ENCODE results near the gene DECR2. TPM values are rescaled to one million over a fixed set of nuclear protein-coding genes. Genes with fewer than 3 reads are reported as not detected.
A peak's percentile ranks its signal among the peaks of the same experiment; 100 is the strongest.

DECR2 gene
- total and polyA plus RNA-seq, 8 donors: 5.8 to 149 (median 21.7) TPM

- peak in 1 of 2 donors; percentile 55 for DNase-seq
- peaks cover 0 to 13% (median 6%) of the 10 kb centered on the region in 4 donors for H3K4me1 ChIP-seq
- TF ChIP-seq POLR2AphosphoS5 (IDR thresholded peaks at IDR 0.05) (no peak), POLR2A (IDR thresholded peaks at IDR 0.05) (no peak), EP300 (IDR thresholded peaks at IDR 0.05) (no peak), CTCF (IDR thresholded peaks at IDR 0.05) (no peak)
- WGBS, 5 donors: 63 to 85% (median 69%) methylated on average over 13 to 14 of the region's 14 CpGs
- intact Hi-C loops (cut with DNase I; ENCODE audit: low total_unique reads): no loop called here
- H3K9me3 ChIP-seq: no peaks in the 10 kb centered on the region
- no peaks in the 10 kb centered on the region for H3K27me3 ChIP-seq
- no peak overlapping the region for H3K4me3 ChIP-seq
- no peaks in the 10 kb centered on the region for H3K36me3 ChIP-seq
- H3K27ac ChIP-seq: no peak overlapping the region
These were observed 49.3 kb downstream of the DECR2 start for GRCh38 chr16:450785-451512.

- no peaks in the 10 kb centered on the region for H3K36me3 ChIP-seq
- 89 to 93% (median 91%) methylated on average over 13 of the region's 13 CpGs for WGBS, 5 donors
- intact Hi-C loops (cut with DNase I; ENCODE audit: low total_unique reads): no loop called here
- H3K4me3 ChIP-seq: no peak overlapping the region
- H3K27ac ChIP-seq: no peak overlapping the region
- H3K9me3 ChIP-seq: no peaks in the 10 kb centered on the region
- H3K27me3 ChIP-seq: no peaks in the 10 kb centered on the region
- peaks cover 0 to 36% (median 26%) of the 10 kb centered on the region in 4 donors for H3K4me1 ChIP-seq
- DNase-seq: no peak
- TF ChIP-seq POLR2A (IDR thresholded peaks at IDR 0.05): no peak
- no peak for TF ChIP-seq CTCF (IDR thresholded peaks at IDR 0.05)
- TF ChIP-seq POLR2AphosphoS5 (IDR thresholded peaks at IDR 0.05): no peak
- TF ChIP-seq EP300 (IDR thresholded peaks at IDR 0.05): no peak
These were observed 52.8 kb downstream of the DECR2 start for GRCh38 chr16:454397-454940.

- intact Hi-C loops (cut with DNase I; ENCODE audit: low total_unique reads): no loop called here
- no peaks in the 10 kb centered on the region for H3K27me3 ChIP-seq
- DNase-seq: no peak
- no peaks in the 10 kb centered on the region for H3K9me3 ChIP-seq
- H3K36me3 ChIP-seq: no peaks in the 10 kb centered on the region
- TF ChIP-seq EP300 (IDR thresholded peaks at IDR 0.05) (no peak), POLR2A (IDR thresholded peaks at IDR 0.05) (no peak), CTCF (IDR thresholded peaks at IDR 0.05) (no peak), POLR2AphosphoS5 (IDR thresholded peaks at IDR 0.05) (no peak)
- WGBS, 5 donors: 95 to 97% (median 96%) methylated on average over 12 of the region's 12 CpGs
- H3K4me3 ChIP-seq: no peak overlapping the region
- no peak overlapping the region for H3K27ac ChIP-seq
- peaks cover 0 to 34% (median 22%) of the 10 kb centered on the region in 4 donors for H3K4me1 ChIP-seq
These were observed 53.8 kb downstream of the DECR2 start for GRCh38 chr16:455453-455852.

GRCh38 chr16:456891-457483 is 55.3 kb downstream of the DECR2 start:
- Histone ChIP-seq H3K4me3 (no peak overlapping the region), H3K4me1 (peaks cover 0 to 27% (median 20%) of the 10 kb centered on the region in 4 donors), H3K9me3 (no peaks in the 10 kb centered on the region), H3K36me3 (peaks cover 0 to 13% (median 9%) of the 10 kb centered on the region in 4 donors), H3K27ac (peak overlapping the region in 3 of 5 donors; percentile 33 to 63 (median 36)), H3K27me3 (no peaks in the 10 kb centered on the region)
- no peak for TF ChIP-seq POLR2A (IDR thresholded peaks at IDR 0.05)
- peak in 1 of 3 donors; percentile 11 for TF ChIP-seq POLR2AphosphoS5 (IDR thresholded peaks at IDR 0.05)
- DNase-seq: peak; percentile 30 to 59
- intact Hi-C loops (cut with DNase I; ENCODE audit: low total_unique reads): no loop called here
- WGBS, 5 donors: 33 to 51% (median 35%) methylated on average over 11 of the region's 11 CpGs

Data from stomach (tissue), 9 donors.